ENCODE measurements around the gene DSCAML1.

GRCh38 chr11:117547946-117548345, 249.1 kb downstream of the DSCAML1 start:
- TF ChIP-seq POLR2A (IDR thresholded peaks at IDR 0.05; ENCODE audit: low read depth, low read length), result no peak
- TF ChIP-seq FOS (IDR thresholded peaks at IDR 0.05; ENCODE audit: borderline replicate concordance, extremely low read depth, insufficient read length), result no peak
- TF ChIP-seq, protein P1, sequence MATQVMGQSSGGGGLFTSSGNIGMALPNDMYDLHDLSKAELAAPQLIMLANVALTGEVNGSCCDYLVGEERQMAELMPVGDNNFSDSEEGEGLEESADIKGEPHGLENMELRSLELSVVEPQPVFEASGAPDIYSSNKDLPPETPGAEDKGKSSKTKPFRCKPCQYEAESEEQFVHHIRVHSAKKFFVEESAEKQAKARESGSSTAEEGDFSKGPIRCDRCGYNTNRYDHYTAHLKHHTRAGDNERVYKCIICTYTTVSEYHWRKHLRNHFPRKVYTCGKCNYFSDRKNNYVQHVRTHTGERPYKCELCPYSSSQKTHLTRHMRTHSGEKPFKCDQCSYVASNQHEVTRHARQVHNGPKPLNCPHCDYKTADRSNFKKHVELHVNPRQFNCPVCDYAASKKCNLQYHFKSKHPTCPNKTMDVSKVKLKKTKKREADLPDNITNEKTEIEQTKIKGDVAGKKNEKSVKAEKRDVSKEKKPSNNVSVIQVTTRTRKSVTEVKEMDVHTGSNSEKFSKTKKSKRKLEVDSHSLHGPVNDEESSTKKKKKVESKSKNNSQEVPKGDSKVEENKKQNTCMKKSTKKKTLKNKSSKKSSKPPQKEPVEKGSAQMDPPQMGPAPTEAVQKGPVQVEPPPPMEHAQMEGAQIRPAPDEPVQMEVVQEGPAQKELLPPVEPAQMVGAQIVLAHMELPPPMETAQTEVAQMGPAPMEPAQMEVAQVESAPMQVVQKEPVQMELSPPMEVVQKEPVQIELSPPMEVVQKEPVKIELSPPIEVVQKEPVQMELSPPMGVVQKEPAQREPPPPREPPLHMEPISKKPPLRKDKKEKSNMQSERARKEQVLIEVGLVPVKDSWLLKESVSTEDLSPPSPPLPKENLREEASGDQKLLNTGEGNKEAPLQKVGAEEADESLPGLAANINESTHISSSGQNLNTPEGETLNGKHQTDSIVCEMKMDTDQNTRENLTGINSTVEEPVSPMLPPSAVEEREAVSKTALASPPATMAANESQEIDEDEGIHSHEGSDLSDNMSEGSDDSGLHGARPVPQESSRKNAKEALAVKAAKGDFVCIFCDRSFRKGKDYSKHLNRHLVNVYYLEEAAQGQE (IDR thresholded peaks at IDR 0.05; ENCODE audit: low read depth, low read length), result no peak
- TF ChIP-seq EP300 (IDR thresholded peaks at IDR 0.05; ENCODE audit: borderline replicate concordance in 1 of 2, control insufficient read depth in 1 of 2, low read depth in 2 of 2, low read length in 2 of 2), result no peak
- TF ChIP-seq USF2 (IDR thresholded peaks at IDR 0.05; ENCODE audit: borderline replicate concordance, low read depth, low read length), result no peak
- no peak for TF ChIP-seq CTCF (IDR thresholded peaks at IDR 0.05 in 2 of 3, conservative IDR thresholded peaks at IDR 0.05 in 1 of 3; ENCODE audit: control insufficient read depth in 2 of 3, extremely low read depth in 1 of 3, insufficient read depth in 1 of 3, low read depth in 3 of 3, low read length in 3 of 3)
- no peak for TF ChIP-seq CEBPB (IDR thresholded peaks at IDR 0.05; ENCODE audit: borderline replicate concordance in 1 of 2, low read depth in 2 of 2, low read length in 2 of 2)
- TF ChIP-seq EZH2 (IDR thresholded peaks at IDR 0.05; ENCODE audit: borderline replicate concordance, control insufficient read depth, low read depth, low read length), result no peak
- TF ChIP-seq RAD21 (IDR thresholded peaks at IDR 0.05; ENCODE audit: insufficient read depth, low read depth, low read length), result no peak
- no peak for TF ChIP-seq SRF (IDR thresholded peaks at IDR 0.05; ENCODE audit: low read depth in 2 of 2, low read length in 2 of 2)
- TF ChIP-seq CREM (IDR thresholded peaks at IDR 0.05; ENCODE audit: low read depth), result no peak
- no peak for TF ChIP-seq SMC3 (IDR thresholded peaks at IDR 0.05; ENCODE audit: borderline replicate concordance, low read length)

Measured in GM12878 (cell line).